Islet precursor cell (in vitro differentiated cells): ENCODE results near the gene JMJD1C.

Experiments
- DNase-seq: peaks from one replicate; pipeline ENCODE4 v3.0.0-alpha.2; 2018

Gene JMJD1C

GRCh38 chr10:63206997-63207811 is 258.6 kb downstream of the JMJD1C start:
- DNase-seq = no peak

GRCh38 chr10:63206576-63206975 is 259.2 kb downstream of the JMJD1C start:
- no peak for DNase-seq

- no peak for DNase-seq
Observed at GRCh38 chr10:63205421-63205820, 260.4 kb downstream of the JMJD1C start.

GRCh38 chr10:63204667-63205391 is 260.9 kb downstream of the JMJD1C start:
- DNase-seq = no peak

- no peak for DNase-seq
Observed at GRCh38 chr10:63201118-63201517, 264.7 kb downstream of the JMJD1C start.

GRCh38 chr10:63200431-63200830 is 265.3 kb downstream of the JMJD1C start:
- no peak for DNase-seq

- DNase-seq = no peak
Observed at GRCh38 chr10:63199716-63200115, 266.1 kb downstream of the JMJD1C start.

GRCh38 chr10:63197344-63198092 is 268.3 kb downstream of the JMJD1C start:
- no peak for DNase-seq

- DNase-seq = no peak
Observed at GRCh38 chr10:63192826-63193225, 273.0 kb downstream of the JMJD1C start.

GRCh38 chr10:63175534-63175933 is 290.2 kb downstream of the JMJD1C start:
- no peak for DNase-seq

GRCh38 chr10:63173468-63174232 is 292.1 kb downstream of the JMJD1C start:
- no peak for DNase-seq

GRCh38 chr10:63171926-63172325 is 293.9 kb downstream of the JMJD1C start:
- no peak for DNase-seq

- DNase-seq = no peak
Observed at GRCh38 chr10:63171255-63171855, 294.4 kb downstream of the JMJD1C start.

- DNase-seq = no peak
Observed at GRCh38 chr10:63169624-63170023, 296.2 kb downstream of the JMJD1C start.

GRCh38 chr10:63168821-63169462 is 296.8 kb downstream of the JMJD1C start:
- DNase-seq = no peak

- no peak for DNase-seq
Observed at GRCh38 chr10:63166742-63167258, 299.0 kb downstream of the JMJD1C start.

- DNase-seq = no peak
Observed at GRCh38 chr10:63165249-63165648, 300.5 kb downstream of the JMJD1C start.

GRCh38 chr10:63164166-63164623 is 301.6 kb downstream of the JMJD1C start:
- no peak for DNase-seq

GRCh38 chr10:63161592-63161991 is 304.2 kb downstream of the JMJD1C start:
- DNase-seq = no peak

- DNase-seq = peak; percentile 68
Observed at GRCh38 chr10:63157845-63158624, 307.7 kb downstream of the JMJD1C start.

GRCh38 chr10:63156236-63156635 is 309.5 kb downstream of the JMJD1C start:
- DNase-seq = no peak
